Fibroblast of pulmonary artery (primary cell): ENCODE results near the gene CLIC4.
A peak's percentile ranks its signal among the peaks of the same experiment; 100 is the strongest.
"Not testable (repeated sequence)": the region's sequence is repeated elsewhere in the genome, so short reads cannot be mapped to it uniquely, and the experiment has no call there.

Source experiments
- DNase-seq: peaks from one replicate; pipeline ENCODE4 v3.0.0-alpha.2; 2010; ENCODE audit warnings: low read depth
- H3K4me3 ChIP-seq: replicated peaks from 2 replicates; pipeline ENCODE4 v1.5.1; 2011; ENCODE audit warnings: low read depth, mild to moderate bottlenecking, control low read depth, low read length, moderate library complexity
- TF ChIP-seq, protein P1 (sequence below): IDR thresholded peaks from 2 replicates; pipeline ENCODE4 v1.5.1; 2011; ENCODE audit warnings: mild to moderate bottlenecking, control low read depth, low read length, inconsistent platforms; ENCODE audit errors: missing control alignments

Gene CLIC4

DNA sequence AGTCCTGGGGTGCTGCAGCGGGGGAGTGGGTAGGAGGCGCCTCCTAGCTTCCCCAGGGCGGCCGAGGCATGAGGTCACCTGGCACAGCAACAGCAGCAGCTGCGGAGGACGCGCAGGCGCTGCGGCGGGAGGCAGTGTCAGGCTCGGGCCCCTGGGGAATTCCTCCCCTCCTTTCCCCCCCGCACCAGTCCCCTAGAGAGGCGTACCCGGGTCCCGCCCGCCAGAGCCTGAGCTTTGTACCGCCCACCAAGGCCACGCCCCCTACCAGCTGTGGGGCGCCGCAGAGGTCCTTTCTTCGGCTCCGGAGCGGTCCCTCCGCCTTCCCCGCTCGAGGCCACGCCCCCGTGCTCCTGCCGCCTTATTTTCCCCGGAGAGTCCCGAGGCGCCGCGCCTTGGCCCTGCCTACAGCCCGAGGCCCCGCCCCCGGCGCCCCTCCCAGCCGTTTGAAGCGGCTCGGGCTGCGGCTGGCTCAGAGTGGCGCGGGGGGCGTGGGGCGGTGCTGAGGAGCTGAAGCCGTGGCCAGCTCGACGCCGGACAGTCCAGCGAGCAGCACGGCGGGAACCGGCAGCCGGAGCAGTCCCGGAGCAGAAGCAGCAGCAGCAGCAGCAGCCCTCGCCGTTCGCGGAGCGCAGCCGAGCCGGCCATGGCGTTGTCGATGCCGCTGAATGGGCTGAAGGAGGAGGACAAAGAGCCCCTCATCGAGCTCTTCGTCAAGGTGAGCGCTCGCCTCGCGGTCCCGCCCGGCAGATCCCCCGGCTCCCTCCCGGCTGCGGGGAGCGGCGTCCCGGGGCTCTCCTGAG is at the start of gene CLIC4:
TSS of gene CLIC4 (plus strand) at position 537 of the 800 bp plus-strand sequence. CDS start at position 644, 107 bp downstream.
- TF ChIP-seq, protein P1, sequence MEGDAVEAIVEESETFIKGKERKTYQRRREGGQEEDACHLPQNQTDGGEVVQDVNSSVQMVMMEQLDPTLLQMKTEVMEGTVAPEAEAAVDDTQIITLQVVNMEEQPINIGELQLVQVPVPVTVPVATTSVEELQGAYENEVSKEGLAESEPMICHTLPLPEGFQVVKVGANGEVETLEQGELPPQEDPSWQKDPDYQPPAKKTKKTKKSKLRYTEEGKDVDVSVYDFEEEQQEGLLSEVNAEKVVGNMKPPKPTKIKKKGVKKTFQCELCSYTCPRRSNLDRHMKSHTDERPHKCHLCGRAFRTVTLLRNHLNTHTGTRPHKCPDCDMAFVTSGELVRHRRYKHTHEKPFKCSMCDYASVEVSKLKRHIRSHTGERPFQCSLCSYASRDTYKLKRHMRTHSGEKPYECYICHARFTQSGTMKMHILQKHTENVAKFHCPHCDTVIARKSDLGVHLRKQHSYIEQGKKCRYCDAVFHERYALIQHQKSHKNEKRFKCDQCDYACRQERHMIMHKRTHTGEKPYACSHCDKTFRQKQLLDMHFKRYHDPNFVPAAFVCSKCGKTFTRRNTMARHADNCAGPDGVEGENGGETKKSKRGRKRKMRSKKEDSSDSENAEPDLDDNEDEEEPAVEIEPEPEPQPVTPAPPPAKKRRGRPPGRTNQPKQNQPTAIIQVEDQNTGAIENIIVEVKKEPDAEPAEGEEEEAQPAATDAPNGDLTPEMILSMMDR = peak; percentile 9
- peak; percentile 99 for DNase-seq

DNA sequence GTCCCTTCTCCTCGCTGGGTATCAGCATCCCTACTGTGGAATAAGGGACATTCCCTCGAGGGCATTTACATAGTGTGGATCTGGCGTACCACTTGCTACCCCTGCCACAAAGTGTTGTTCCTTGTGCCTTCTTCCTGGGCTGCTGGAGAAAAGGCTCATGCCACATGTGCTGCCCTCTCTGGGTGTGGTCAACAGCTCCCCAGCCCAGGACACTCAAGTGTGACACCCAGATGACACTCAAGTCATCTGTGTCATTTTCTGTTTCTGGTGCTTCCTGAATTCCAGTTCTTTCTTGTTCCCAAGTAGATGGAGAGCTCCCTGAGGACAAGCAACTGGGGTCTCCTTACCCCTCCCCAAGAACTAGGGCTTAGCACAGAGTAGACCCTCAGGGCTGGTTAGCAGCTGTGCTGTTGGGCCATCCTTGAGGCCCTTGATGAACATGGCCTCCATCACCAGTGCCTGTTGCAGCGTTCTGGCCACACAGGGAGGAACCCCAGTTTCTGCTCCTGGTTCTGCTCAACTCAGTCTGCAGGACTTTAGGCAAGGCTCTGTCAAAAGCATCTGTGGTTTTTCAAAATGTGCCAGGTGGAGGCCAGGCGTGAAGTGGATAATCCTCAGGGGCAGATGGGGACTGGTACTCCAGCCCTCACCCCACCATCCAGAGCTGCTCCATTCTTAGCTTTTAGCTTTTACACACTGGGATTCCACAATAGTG is 49.0 kb upstream of the CLIC4 start:
- DNase-seq = no peak
- no peak overlapping the region for H3K4me3 ChIP-seq
- TF ChIP-seq, protein P1 = no peak

More for the DNA sequence above, at the start of gene CLIC4:
- H3K4me3 ChIP-seq = peak within 1 kb of the TSS; percentile 69

DNA sequence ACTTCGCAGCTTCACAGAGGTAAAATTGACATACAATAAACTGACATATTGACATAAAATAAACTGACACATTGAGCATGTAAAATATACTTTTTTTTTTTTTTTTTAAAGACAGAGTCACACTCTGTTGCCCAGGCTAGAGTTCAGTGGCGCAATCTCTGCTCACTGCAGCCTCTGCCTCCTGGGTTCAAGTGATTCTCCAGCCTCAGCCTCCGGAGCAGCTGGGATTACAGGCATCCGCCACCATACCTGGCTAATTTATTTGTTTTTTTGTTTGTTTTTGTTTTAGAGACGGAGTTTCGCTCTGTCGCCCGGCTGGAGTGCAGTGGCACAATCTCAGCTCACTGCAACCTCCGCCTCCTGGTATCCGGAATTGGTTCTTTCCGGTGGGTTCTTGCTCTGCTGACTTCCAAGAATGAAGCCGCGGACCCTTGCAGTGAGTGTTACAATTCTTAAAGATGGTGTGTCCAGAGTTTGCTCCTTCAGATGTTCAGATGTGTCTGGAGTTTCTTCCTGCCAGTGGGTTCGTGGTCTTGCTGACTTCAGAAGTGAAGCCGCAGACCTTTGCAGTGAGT is 48.4 kb upstream of the CLIC4 start:
- H3K4me3 ChIP-seq = no peak overlapping the region
- DNase-seq = no peak
- TF ChIP-seq, protein P1 = no peak

DNA sequence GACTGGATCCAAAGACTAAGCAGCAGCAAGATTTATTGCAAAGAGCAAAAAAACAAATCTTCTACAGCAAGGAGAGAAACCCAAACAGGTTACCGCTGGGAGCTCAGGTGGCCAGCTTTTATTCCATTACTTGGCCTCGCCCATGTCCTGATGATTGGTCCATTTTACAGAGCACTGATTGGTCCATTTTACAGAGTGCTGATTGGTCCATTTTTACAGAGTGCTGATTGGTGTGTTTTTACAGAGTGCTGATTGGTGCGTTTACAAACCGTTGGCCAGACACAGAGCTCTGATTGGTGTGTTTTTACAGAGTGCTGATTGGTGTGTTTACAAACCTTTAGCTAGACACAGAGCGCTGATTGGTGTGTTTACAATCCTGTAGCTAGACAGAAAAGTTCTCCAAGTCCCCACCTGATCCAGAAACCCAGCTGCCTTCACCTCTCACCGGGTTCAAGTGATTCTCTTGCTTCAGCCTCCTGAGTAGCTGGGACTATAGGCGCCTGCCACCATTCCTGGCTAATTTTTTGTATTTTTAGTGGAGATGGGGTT is 47.7 kb upstream of the CLIC4 start:
- DNase-seq, H3K4me3 ChIP-seq: not testable (repeated sequence)

DNA sequence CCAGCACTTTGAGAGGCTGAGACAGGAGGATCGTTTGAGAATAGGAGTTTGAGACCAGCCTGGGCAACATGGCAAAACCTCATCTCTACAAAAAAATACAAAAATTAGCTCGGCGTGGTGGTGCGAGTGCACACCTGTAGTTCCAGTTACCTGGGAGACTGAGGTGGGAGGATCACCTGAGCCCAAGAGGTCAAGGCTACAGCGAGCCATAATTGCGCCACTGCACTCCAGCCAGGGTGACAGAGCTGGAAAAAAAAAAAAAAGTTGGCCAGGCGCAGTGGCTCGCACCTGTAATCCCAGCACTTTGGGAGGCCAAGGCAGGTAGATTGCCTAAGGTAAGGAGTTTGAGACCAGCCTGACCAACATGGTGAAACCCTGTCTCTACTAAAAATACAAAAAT is 46.9 kb upstream of the CLIC4 start:
- H3K4me3 ChIP-seq, DNase-seq: not testable (repeated sequence)

DNA sequence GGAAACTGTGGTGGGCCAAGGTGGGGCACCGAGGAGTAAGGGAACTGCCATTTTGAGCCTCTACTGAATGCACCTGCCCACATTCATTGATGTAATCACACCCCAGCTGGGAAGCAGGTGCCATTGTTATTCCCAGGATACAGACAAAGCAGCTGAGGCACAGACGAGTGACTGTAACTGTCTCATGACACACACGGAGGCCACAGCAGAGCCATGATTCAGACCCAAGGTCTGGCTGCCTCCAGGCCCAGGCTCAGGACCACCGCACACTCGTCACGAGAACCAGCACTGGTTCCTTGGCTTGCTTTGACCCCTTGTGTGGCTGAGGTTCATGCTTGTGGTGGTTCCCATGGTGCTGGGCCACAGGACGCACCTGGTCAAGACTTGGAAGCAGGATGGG is 45.6 kb upstream of the CLIC4 start:
- no peak overlapping the region for H3K4me3 ChIP-seq
- DNase-seq = no peak
- TF ChIP-seq, protein P1 = no peak

DNA sequence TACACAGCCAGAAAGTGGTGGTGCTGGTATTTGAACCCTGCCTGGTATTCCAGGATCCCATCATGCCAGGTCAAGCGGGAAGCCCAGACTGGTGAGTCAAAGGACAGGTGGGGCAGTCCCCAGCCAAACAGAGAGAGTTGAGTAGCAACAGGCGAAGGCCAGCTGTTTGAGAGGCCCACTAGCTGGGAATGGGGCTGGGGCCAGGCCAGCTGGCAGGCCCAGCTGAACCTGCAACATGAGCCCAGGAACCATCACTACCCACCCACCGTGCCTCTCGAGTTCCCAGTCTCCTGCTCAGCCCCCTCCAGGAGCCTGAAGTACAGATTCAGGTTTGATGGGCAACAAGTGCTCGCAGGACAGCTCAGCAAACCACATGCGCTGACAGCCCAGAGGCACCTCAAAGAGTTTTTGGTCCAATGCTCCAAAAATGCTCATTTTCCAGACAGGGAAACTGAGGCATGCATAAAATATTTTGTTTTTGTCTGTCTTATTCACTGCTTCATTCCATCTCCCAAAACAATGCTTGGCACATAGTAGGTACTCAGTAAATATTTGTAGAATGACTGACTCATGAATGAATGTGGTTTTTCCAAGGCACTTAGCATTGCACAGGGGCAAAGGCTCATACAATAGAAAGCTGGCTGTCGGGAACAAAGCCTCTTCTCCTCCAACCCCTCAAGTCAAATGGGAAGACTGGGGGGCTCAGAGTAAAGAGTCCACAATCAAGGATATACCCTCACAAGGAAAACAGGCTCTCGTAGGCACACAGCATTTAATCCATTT is 42.5 kb upstream of the CLIC4 start:
- TF ChIP-seq, protein P1 = no peak
- no peak overlapping the region for H3K4me3 ChIP-seq
- peak; percentile 56 for DNase-seq
